OCI-LY1 (cell line): Measurements from ENCODE around the gene JMJD1C.

Experiments
- H2AFZ ChIP-seq: fragments of 200-600 bp; sonication (generic), shearing (Covaris generic); 2 replicates; pipeline ENCODE4 v1.6.0; 2014; ENCODE audit warnings: antibody characterized with exemption, mild to moderate bottlenecking, low read length
- H3F3A ChIP-seq: fragments of 200-600 bp; sonication (generic), shearing (Covaris generic); 2 replicates; pipeline ENCODE4 v1.6.0; 2014; ENCODE audit warnings: mild to moderate bottlenecking, antibody characterized with exemption, low read length, moderate library complexity; ENCODE audit not compliant: insufficient read depth
- H3K27ac ChIP-seq: fragments of 200-600 bp; sonication (generic); 2 replicates; pipeline ENCODE4 v1.5.1; 2014; ENCODE audit warnings: low read length, mixed run types, mild to moderate bottlenecking, low read depth; ENCODE audit not compliant: poor library complexity, severe bottlenecking
- H3K27me3 ChIP-seq: fragments of 200-600 bp; sonication (generic); 2 replicates; pipeline ENCODE4 v1.6.0; 2014; ENCODE audit warnings: antibody characterized with exemption, mild to moderate bottlenecking, low read length, moderate library complexity; ENCODE audit not compliant: insufficient read depth
- H3K36me3 ChIP-seq: fragments of 200-600 bp; sonication (generic); 2 replicates; pipeline ENCODE4 v1.6.1; 2014; ENCODE audit warnings: mild to moderate bottlenecking, antibody characterized with exemption, low read length, moderate library complexity, mixed read lengths; ENCODE audit not compliant: insufficient read depth
- H3K4me1 ChIP-seq: fragments of 200-600 bp; sonication (generic); 2 replicates; pipeline ENCODE4 v1.5.1; 2014; ENCODE audit warnings: mild to moderate bottlenecking, low read length, moderate library complexity; ENCODE audit not compliant: insufficient read depth, severe bottlenecking
- H3K4me2 ChIP-seq: fragments of 200-600 bp; sonication (generic), shearing (Covaris generic); 2 replicates; pipeline ENCODE4 v1.6.1; 2014; ENCODE audit warnings: low read length
- H3K4me3 ChIP-seq: fragments of 200-600 bp; sonication (generic); 2 replicates; pipeline ENCODE4 v1.5.1; 2014; ENCODE audit warnings: low read length, low read depth, mild to moderate bottlenecking, mixed read lengths; ENCODE audit not compliant: poor library complexity, severe bottlenecking
- H3K79me2 ChIP-seq: fragments of 200-600 bp; shearing (Covaris generic); 2 replicates; pipeline ENCODE4 v1.6.1; 2016; ENCODE audit warnings: mixed run types, low read length, mixed read lengths; ENCODE audit not compliant: insufficient read depth
- H3K9ac ChIP-seq: fragments of 200-600 bp; sonication (generic), shearing (Covaris generic); 2 replicates; pipeline ENCODE4 v1.6.1; 2014; ENCODE audit warnings: mild to moderate bottlenecking, low read length, mixed read lengths
- H3K9me2 ChIP-seq: fragments of 200-600 bp; sonication (generic), shearing (Covaris generic); 2 replicates; pipeline ENCODE4 v1.6.1; 2014; ENCODE audit warnings: low read depth, mild to moderate bottlenecking, low read length, mixed read lengths
- H3K9me3 ChIP-seq: fragments of 200-600 bp; shearing (Covaris generic); 2 replicates; pipeline ENCODE4 v1.6.1; 2014; ENCODE audit warnings: low read length, mixed read lengths
- H4K20me1 ChIP-seq: fragments of 200-600 bp; sonication (generic), shearing (Covaris generic); 2 replicates; pipeline ENCODE4 v1.6.0; 2016; ENCODE audit warnings: mild to moderate bottlenecking, low read length; ENCODE audit not compliant: insufficient read depth
- EZH2 ChIP-seq: fragments of 200-600 bp; sonication (generic), shearing (Covaris generic); IDR thresholded peaks from 2 replicates; pipeline ENCODE4 v1.8.0; 2017; ENCODE audit warnings: borderline replicate concordance, mixed run types, mild to moderate bottlenecking, antibody characterized with exemption, low read length, moderate library complexity, mixed read lengths
- TF ChIP-seq, protein P1 (sequence below): fragments of 200-600 bp; sonication (generic), shearing (Covaris generic); IDR thresholded peaks from 2 replicates; pipeline ENCODE4 v1.5.1; 2017; ENCODE audit warnings: mild to moderate bottlenecking, antibody characterized with exemption, low read length, moderate library complexity, mixed read lengths

JMJD1C gene

DNA sequence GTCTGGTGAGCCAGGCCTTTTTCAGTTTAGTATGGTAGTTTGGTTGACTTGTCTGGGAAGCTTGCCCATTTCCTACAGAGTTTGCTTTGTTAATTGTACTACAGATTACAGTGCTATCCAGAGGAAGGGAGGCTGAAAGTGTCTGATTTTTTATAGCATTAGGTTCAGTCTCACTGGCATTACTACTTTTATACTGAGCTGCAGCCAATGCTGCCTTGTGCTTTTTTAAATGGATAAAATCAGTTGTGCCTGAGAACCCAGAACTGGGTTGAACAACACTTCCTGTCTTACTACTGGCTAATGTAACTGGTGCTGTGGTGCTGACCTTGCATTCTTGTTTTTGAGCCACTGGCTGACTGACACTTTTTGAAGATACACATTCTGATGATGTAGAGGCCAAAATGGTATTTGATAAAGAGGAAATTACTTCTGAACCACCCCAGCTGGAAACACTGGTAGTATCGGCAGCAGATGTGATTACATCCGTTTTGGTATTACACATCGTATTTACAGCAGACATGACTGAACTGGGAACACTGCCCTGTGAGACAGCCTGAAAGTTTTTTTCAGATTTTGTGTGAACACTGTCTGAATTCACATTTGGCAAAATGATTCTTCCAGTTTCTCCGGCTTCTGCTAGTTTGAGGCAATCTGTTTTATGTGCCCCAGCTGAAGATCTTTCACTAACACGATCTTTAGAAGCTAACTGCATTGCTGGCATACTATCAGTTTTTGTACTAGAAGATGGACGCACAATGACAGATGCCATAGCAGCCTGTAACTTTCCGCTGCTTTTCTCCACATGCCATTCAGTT lies 258.6 kb downstream of the JMJD1C start:
- Histone ChIP-seq H3K27me3 (no peaks in the 10 kb centered on the region), H3K9me2 (no peaks in the 10 kb centered on the region), H3K4me1 (peaks cover 61% of the 10 kb centered on the region), H2AFZ (no peak overlapping the region), H3K9ac (peak overlapping the region; percentile 2; the same call in 1 of the 2 replicates), H3K27ac (peak overlapping the region; percentile 39), H3F3A (no peaks in the 10 kb centered on the region), H3K79me2 (peaks cover 21% of the 10 kb centered on the region), H3K9me3 (no peaks in the 10 kb centered on the region), H3K4me3 (peak overlapping the region; percentile 3), H3K4me2 (peak overlapping the region; percentile 51), H3K36me3 (peaks cover 82% of the 10 kb centered on the region), H4K20me1 (no peaks in the 10 kb centered on the region)
- TF ChIP-seq EZH2: no peak
- TF ChIP-seq, protein P1, sequence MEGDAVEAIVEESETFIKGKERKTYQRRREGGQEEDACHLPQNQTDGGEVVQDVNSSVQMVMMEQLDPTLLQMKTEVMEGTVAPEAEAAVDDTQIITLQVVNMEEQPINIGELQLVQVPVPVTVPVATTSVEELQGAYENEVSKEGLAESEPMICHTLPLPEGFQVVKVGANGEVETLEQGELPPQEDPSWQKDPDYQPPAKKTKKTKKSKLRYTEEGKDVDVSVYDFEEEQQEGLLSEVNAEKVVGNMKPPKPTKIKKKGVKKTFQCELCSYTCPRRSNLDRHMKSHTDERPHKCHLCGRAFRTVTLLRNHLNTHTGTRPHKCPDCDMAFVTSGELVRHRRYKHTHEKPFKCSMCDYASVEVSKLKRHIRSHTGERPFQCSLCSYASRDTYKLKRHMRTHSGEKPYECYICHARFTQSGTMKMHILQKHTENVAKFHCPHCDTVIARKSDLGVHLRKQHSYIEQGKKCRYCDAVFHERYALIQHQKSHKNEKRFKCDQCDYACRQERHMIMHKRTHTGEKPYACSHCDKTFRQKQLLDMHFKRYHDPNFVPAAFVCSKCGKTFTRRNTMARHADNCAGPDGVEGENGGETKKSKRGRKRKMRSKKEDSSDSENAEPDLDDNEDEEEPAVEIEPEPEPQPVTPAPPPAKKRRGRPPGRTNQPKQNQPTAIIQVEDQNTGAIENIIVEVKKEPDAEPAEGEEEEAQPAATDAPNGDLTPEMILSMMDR: no peak

DNA sequence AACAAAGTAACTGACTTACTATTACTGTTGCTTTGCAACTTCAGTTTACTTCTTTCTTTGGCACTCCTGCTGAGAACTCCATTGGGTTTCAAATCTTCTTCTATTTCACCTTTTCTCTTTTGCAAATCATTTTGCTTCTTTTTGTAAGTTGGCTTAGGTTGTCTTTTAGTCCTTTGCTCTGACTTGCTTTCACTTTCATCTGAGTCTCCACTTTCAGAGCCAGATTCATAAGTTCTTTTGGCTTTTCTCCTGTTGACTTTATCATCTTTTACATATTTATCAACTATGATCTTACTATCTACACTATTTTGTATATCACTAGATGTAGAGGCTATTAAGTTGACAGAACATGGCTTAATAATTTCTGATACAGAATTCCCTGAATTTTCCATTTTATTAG lies 259.2 kb downstream of the JMJD1C start:
- H2AFZ ChIP-seq: no peak overlapping the region
- no peaks in the 10 kb centered on the region for H4K20me1 ChIP-seq
- H3K9me3 ChIP-seq: no peaks in the 10 kb centered on the region
- H3K4me3 ChIP-seq: no peak overlapping the region
- peaks cover 15% of the 10 kb centered on the region for H3K79me2 ChIP-seq
- peak overlapping the region; percentile 51; the same call in 1 of the 2 replicates for H3K4me2 ChIP-seq
- peaks cover 61% of the 10 kb centered on the region for H3K4me1 ChIP-seq
- H3K27ac ChIP-seq: peak overlapping the region; percentile 39
- no peaks in the 10 kb centered on the region for H3K27me3 ChIP-seq
- no peaks in the 10 kb centered on the region for H3F3A ChIP-seq
- H3K36me3 ChIP-seq: peaks cover 76% of the 10 kb centered on the region; the same call in 1 of the 2 replicates
- H3K9me2 ChIP-seq: no peaks in the 10 kb centered on the region
- TF ChIP-seq, protein P1: no peak
- TF ChIP-seq EZH2: no peak
- H3K9ac ChIP-seq: no peak overlapping the region

DNA sequence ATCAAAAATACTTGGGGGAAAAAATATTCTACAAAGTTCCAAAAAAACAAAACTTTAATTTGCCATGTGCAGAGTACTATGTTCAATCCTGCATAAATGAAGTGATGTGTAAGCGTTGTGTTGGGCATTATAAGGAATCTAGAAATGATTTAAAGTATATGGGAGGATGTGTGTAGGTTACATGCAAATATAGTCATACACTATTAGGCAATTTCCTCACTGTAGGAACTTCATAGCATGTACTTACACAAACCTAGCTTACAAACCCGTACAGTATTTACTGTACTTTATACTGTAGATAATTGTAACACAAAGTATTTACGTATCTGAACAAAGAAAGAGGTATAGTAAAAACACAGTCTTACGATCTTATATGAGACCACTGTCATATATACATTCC lies 260.4 kb downstream of the JMJD1C start:
- H3K4me2 ChIP-seq: no peak overlapping the region
- H3K79me2 ChIP-seq: 0 out of 2 replicates have a peak, but pooled peaks cover 8% of the 10 kb centered on the region
- peaks cover 77% of the 10 kb centered on the region; the same call in 1 of the 2 replicates for H3K36me3 ChIP-seq

More for the DNA sequence above, 260.4 kb downstream of the JMJD1C start:
- Histone ChIP-seq H3K4me3 (no peak overlapping the region), H3K4me1 (peaks cover 57% of the 10 kb centered on the region), H3K27me3 (no peaks in the 10 kb centered on the region), H3K9me3 (no peaks in the 10 kb centered on the region), H3K27ac (no peak overlapping the region), H3F3A (no peaks in the 10 kb centered on the region), H4K20me1 (no peaks in the 10 kb centered on the region), H3K9me2 (no peaks in the 10 kb centered on the region), H2AFZ (no peak overlapping the region), H3K9ac (no peak overlapping the region)
- TF ChIP-seq EZH2: no peak
- TF ChIP-seq, protein P1: no peak
